MM.1S (cell line): ENCODE results near the gene PSTPIP1.

Experiments
- DNase-seq: peaks from one replicate; pipeline ENCODE4 v3.0.0-alpha.2; 2015
- H2AFZ ChIP-seq: fragments of 300-600 bp; sonication (generic); 2 replicates; pipeline ENCODE4 v1.6.0; 2016; ENCODE audit warnings: antibody characterized with exemption, low read length
- H3F3A ChIP-seq: fragments of 300-600 bp; sonication (generic); 2 replicates; pipeline ENCODE4 v1.6.1; 2016; ENCODE audit warnings: mild to moderate bottlenecking, antibody characterized with exemption, low read length, moderate library complexity, mixed read lengths; ENCODE audit not compliant: insufficient read depth
- H3K27ac ChIP-seq: fragments of 300-600 bp; sonication (generic); 2 replicates; pipeline ENCODE4 v1.5.1; 2016; ENCODE audit warnings: mild to moderate bottlenecking, low read length
- H3K27me3 ChIP-seq: fragments of 300-600 bp; sonication (generic); replicated peaks from 2 replicates; pipeline ENCODE4 v1.6.0; 2016; ENCODE audit warnings: low read length; ENCODE audit not compliant: insufficient read depth
- H3K36me3 ChIP-seq: fragments of 300-600 bp; sonication (generic); replicated peaks from 2 replicates; pipeline ENCODE4 v1.6.1; 2016; ENCODE audit warnings: mild to moderate bottlenecking, low read length, mixed read lengths; ENCODE audit not compliant: insufficient read depth
- H3K4me1 ChIP-seq: fragments of 300-600 bp; sonication (generic); 2 replicates; pipeline ENCODE4 v1.6.1; 2016; ENCODE audit warnings: low read length, mixed read lengths
- H3K4me2 ChIP-seq: fragments of 300-600 bp; sonication (generic); 2 replicates; pipeline ENCODE4 v1.6.0; 2016; ENCODE audit warnings: low read depth, low read length
- H3K4me3 ChIP-seq: fragments of 300-600 bp; sonication (generic); 2 replicates; pipeline ENCODE4 v1.5.1; 2016; ENCODE audit warnings: low read length, mixed read lengths
- H3K79me2 ChIP-seq: fragments of 300-600 bp; sonication (generic); 2 replicates; pipeline ENCODE4 v1.6.1; 2016; ENCODE audit warnings: mixed run types, low read length, mixed read lengths
- H3K9ac ChIP-seq: fragments of 300-600 bp; sonication (generic); 2 replicates; pipeline ENCODE4 v1.6.1; 2016; ENCODE audit warnings: low read length, mixed read lengths
- H3K9me2 ChIP-seq: fragments of 300-600 bp; sonication (generic); replicated peaks from 2 replicates; pipeline ENCODE4 v1.6.1; 2016; ENCODE audit warnings: mild to moderate bottlenecking, low read length, mixed read lengths; ENCODE audit not compliant: insufficient read depth
- H3K9me3 ChIP-seq: fragments of 300-600 bp; sonication (generic); replicated peaks from 2 replicates; pipeline ENCODE4 v1.6.1; 2016; ENCODE audit warnings: mild to moderate bottlenecking, low read length, mixed read lengths; ENCODE audit not compliant: insufficient read depth
- H4K20me1 ChIP-seq: fragments of 300-600 bp; sonication (generic); 2 replicates; pipeline ENCODE4 v1.6.1; 2016; ENCODE audit warnings: mild to moderate bottlenecking, low read length, moderate library complexity, mixed read lengths; ENCODE audit not compliant: insufficient read depth
- CTCF ChIP-seq: fragments of 300-600 bp; sonication (generic); IDR thresholded peaks from 2 replicates; pipeline ENCODE4 v1.5.1; 2016; ENCODE audit warnings: antibody characterized with exemption, low read length, mixed read lengths
- EZH2 ChIP-seq: fragments of 300-600 bp; sonication (generic); optimal IDR thresholded peaks from 2 replicates; pipeline ENCODE3; 2017; ENCODE audit warnings: low read depth, mild to moderate bottlenecking, antibody characterized with exemption, low read length, mixed read lengths
- EZH2phosphoT487 ChIP-seq: fragments of 300-600 bp; sonication (generic); IDR thresholded peaks from 2 replicates; pipeline ENCODE4 v1.6.1; 2018; ENCODE audit warnings: antibody characterized with exemption, low read length

PSTPIP1 gene

GRCh38 chr15:76951220-76951619, 43.7 kb upstream of the PSTPIP1 start:
- Histone ChIP-seq H4K20me1 (no peaks in the 10 kb centered on the region), H3K4me1 (no peaks in the 10 kb centered on the region), H3F3A (no peaks in the 10 kb centered on the region), H3K27ac (no peak overlapping the region), H2AFZ (no peak overlapping the region), H3K9me2 (no peaks in the 10 kb centered on the region), H3K4me2 (no peak overlapping the region), H3K27me3 (no peaks in the 10 kb centered on the region), H3K9me3 (no peaks in the 10 kb centered on the region), H3K4me3 (no peak overlapping the region), H3K36me3 (no peaks in the 10 kb centered on the region), H3K9ac (no peak overlapping the region), H3K79me2 (no peaks in the 10 kb centered on the region)
- DNase-seq = no peak
- no peak for TF ChIP-seq EZH2
- no peak for TF ChIP-seq CTCF
- TF ChIP-seq EZH2phosphoT487 = no peak

- Histone ChIP-seq H3F3A (no peaks in the 10 kb centered on the region), H3K9me2 (no peaks in the 10 kb centered on the region), H3K27me3 (no peaks in the 10 kb centered on the region), H3K9me3 (no peaks in the 10 kb centered on the region), H3K9ac (no peak overlapping the region), H3K36me3 (no peaks in the 10 kb centered on the region), H3K4me2 (no peak overlapping the region), H2AFZ (no peak overlapping the region), H3K27ac (no peak overlapping the region), H4K20me1 (no peaks in the 10 kb centered on the region), H3K79me2 (no peaks in the 10 kb centered on the region), H3K4me3 (no peak overlapping the region), H3K4me1 (no peaks in the 10 kb centered on the region)
- DNase-seq = no peak
- TF ChIP-seq EZH2phosphoT487 = no peak
- TF ChIP-seq EZH2 = no peak
- TF ChIP-seq CTCF = no peak
These were observed 41.0 kb upstream of the PSTPIP1 start for GRCh38 chr15:76953913-76954312.

GRCh38 chr15:76954744-76955143, 40.2 kb upstream of the PSTPIP1 start:
- no peaks in the 10 kb centered on the region for H3K4me1 ChIP-seq
- no peaks in the 10 kb centered on the region for H3K9me2 ChIP-seq
- H4K20me1 ChIP-seq = no peaks in the 10 kb centered on the region
- no peaks in the 10 kb centered on the region for H3K79me2 ChIP-seq
- no peak overlapping the region for H3K4me3 ChIP-seq
- no peak overlapping the region for H2AFZ ChIP-seq
- no peaks in the 10 kb centered on the region for H3K9me3 ChIP-seq
- H3K27me3 ChIP-seq = no peaks in the 10 kb centered on the region
- H3K36me3 ChIP-seq = no peaks in the 10 kb centered on the region
- DNase-seq = no peak
- TF ChIP-seq CTCF (no peak), EZH2phosphoT487 (no peak), EZH2 (no peak)
- H3K4me2 ChIP-seq = no peak overlapping the region
- no peak overlapping the region for H3K9ac ChIP-seq
- H3F3A ChIP-seq = no peaks in the 10 kb centered on the region
- H3K27ac ChIP-seq = no peak overlapping the region
